SK-N-SH (cell line): Measurements from ENCODE around the gene PDE4C. TPM values are rescaled to one million over a fixed set of nuclear protein-coding genes. Genes with fewer than 3 reads are reported as not detected.

ENCODE experiments used
- CTCF ChIA-PET: fragments of 300-600, 350-600 bp; formaldehyde crosslinking; extraction: SDS; loops from one replicate; lab custom pipeline; 2021; lab: Yijun Ruan, JAX
- POLR2A ChIA-PET: fragments of 350-600 bp; sonication (Branson Sonifier 250); formaldehyde crosslinking; extraction: SDS; loops from one replicate; lab custom pipeline; 2020; ENCODE audit warnings: antibody characterized with exemption, inconsistent platforms; lab: Yijun Ruan, JAX
- DNase-seq: peaks from one replicate; pipeline ENCODE4 v3.0.0; 2012
- H2AFZ ChIP-seq: fragments of 200-600 bp; sonication (generic); 2 replicates; pipeline ENCODE4 v1.8.1; 2016; ENCODE audit warnings: antibody characterized with exemption, mild to moderate bottlenecking, low read depth
- H3F3A ChIP-seq: fragments of 200-600 bp; sonication (generic); replicated peaks from 2 replicates; pipeline ENCODE3; 2016; ENCODE audit warnings: antibody characterized with exemption, mild to moderate bottlenecking; ENCODE audit not compliant: insufficient read depth
- H3K27ac ChIP-seq, 2 experiments: fragments of 200-500 bp in 1 of 2; fragments of 200-600 bp in 1 of 2; sonication (Bioruptor generic) in 1 of 2; sonication (generic), shearing (Covaris generic) in 1 of 2; 2 replicates each; pipeline versions ENCODE4 v1.5.1 to v1.6.1; 2014 to 2016; ENCODE audit warnings: low read depth in 2 of 2, inconsistent platforms in 1 of 2, low read length in 1 of 2, mild to moderate bottlenecking in 1 of 2, mixed read lengths in 1 of 2
- H3K27me3 ChIP-seq: fragments of 200-600 bp; sonication (generic), shearing (Covaris generic); 2 replicates; pipeline ENCODE4 v1.6.1; 2016; ENCODE audit warnings: mixed run types; ENCODE audit not compliant: insufficient read depth
- H3K36me3 ChIP-seq, 2 experiments: fragments of 200-500 bp in 1 of 2; fragments of 200-600 bp in 1 of 2; sonication (Bioruptor generic) in 1 of 2; sonication (generic) in 1 of 2; replicated peaks in 1 of 2; 2 replicates each; pipeline versions ENCODE3 to v1.5.1; 2014 to 2016; ENCODE audit warnings: low read length in 1 of 2, mild to moderate bottlenecking in 1 of 2; ENCODE audit not compliant: insufficient read depth in 2 of 2, control insufficient read depth in 1 of 2
- H3K4me1 ChIP-seq, 2 experiments: fragments of 200-500 bp in 1 of 2; fragments of 200-600 bp in 1 of 2; sonication (Bioruptor generic) in 1 of 2; sonication (generic), shearing (Covaris generic) in 1 of 2; 2 replicates each; pipeline versions ENCODE4 v1.5.1 to v1.6.1; 2014 to 2016; ENCODE audit warnings: low read depth in 1 of 2, low read length in 1 of 2, mixed run types in 1 of 2; ENCODE audit not compliant: insufficient read depth in 2 of 2, control insufficient read depth in 1 of 2
- H3K4me2 ChIP-seq: fragments of 200-600 bp; sonication (generic), shearing (Covaris generic); 2 replicates; pipeline ENCODE4 v1.6.1; 2017; ENCODE audit warnings: mixed run types
- H3K4me3 ChIP-seq, 2 experiments: fragments of 200-500 bp in 1 of 2; fragments of 200-600 bp in 1 of 2; sonication (Bioruptor generic) in 1 of 2; sonication (generic), shearing (Covaris generic) in 1 of 2; 2 replicates each; pipeline versions ENCODE4 v1.5.1 to v1.8.1; 2014 to 2016; ENCODE audit warnings: low read depth in 2 of 2, inconsistent platforms in 1 of 2, low read length in 1 of 2, mild to moderate bottlenecking in 1 of 2, mixed read lengths in 1 of 2, moderate library complexity in 1 of 2
- H3K79me2 ChIP-seq: fragments of 200-600 bp; sonication (generic); 2 replicates; pipeline ENCODE4 v1.8.1; 2017; ENCODE audit warnings: mild to moderate bottlenecking; ENCODE audit not compliant: insufficient read depth
- H3K9ac ChIP-seq: fragments of 200-600 bp; sonication (generic); 2 replicates; pipeline ENCODE4 v1.6.1; 2017; ENCODE audit warnings: mixed run types
- H3K9me2 ChIP-seq: fragments of 200-600 bp; sonication (generic); 2 replicates; pipeline ENCODE4 v1.6.1; 2017; ENCODE audit warnings: mixed run types
- H3K9me3 ChIP-seq: fragments of 200-600 bp; sonication (generic); 2 replicates; pipeline ENCODE4 v1.6.1; 2017; ENCODE audit warnings: mixed run types, mild to moderate bottlenecking, moderate library complexity
- H4K20me1 ChIP-seq: fragments of 200-600 bp; sonication (generic); 2 replicates; pipeline ENCODE4 v1.6.1; 2017; ENCODE audit warnings: mild to moderate bottlenecking, mixed run types; ENCODE audit not compliant: insufficient read depth
- CTCF ChIP-seq: fragments of 200-600 bp; sonication (generic); IDR thresholded peaks from 2 replicates; pipeline ENCODE4 v1.6.1; 2017; ENCODE audit warnings: antibody characterized with exemption, mild to moderate bottlenecking, moderate library complexity
- ELF1 ChIP-seq: IDR thresholded peaks from 2 replicates; pipeline ENCODE4 v1.4.0; 2012
- FOXM1 ChIP-seq: IDR thresholded peaks from 2 replicates; pipeline ENCODE4 v1.4.0; 2012; ENCODE audit warnings: low read depth, mild to moderate bottlenecking
- GABPA ChIP-seq: IDR thresholded peaks from 2 replicates; pipeline ENCODE4 v1.4.0; 2012; ENCODE audit warnings: low read depth, mild to moderate bottlenecking
- JUND ChIP-seq: IDR thresholded peaks from 2 replicates; pipeline ENCODE4 v1.4.0; 2012
- POLR2AphosphoS5 ChIP-seq: IDR thresholded peaks from 2 replicates; pipeline ENCODE4 v1.6.1; 2012; ENCODE audit warnings: low read depth, low read length
- REST ChIP-seq: IDR thresholded peaks from 2 replicates; pipeline ENCODE4 v1.6.1; 2012; ENCODE audit warnings: mild to moderate bottlenecking, low read depth, low read length, moderate library complexity
- RXRA ChIP-seq: IDR thresholded peaks from 2 replicates; pipeline ENCODE4 v1.4.0; 2012; ENCODE audit warnings: low read depth, mild to moderate bottlenecking, borderline replicate concordance
- SIN3A ChIP-seq: IDR thresholded peaks from 2 replicates; pipeline ENCODE4 v1.6.1; 2012; ENCODE audit warnings: low read depth, mild to moderate bottlenecking, low read length, moderate library complexity, borderline replicate concordance
- TAF1 ChIP-seq: IDR thresholded peaks from 2 replicates; pipeline ENCODE4 v1.6.1; 2012; ENCODE audit warnings: low read depth, mild to moderate bottlenecking, low read length, moderate library complexity, borderline replicate concordance
- TEAD4 ChIP-seq: IDR thresholded peaks from 2 replicates; pipeline ENCODE4 v1.4.0; 2012; ENCODE audit warnings: mild to moderate bottlenecking, borderline replicate concordance; ENCODE audit not compliant: insufficient read depth
- USF1 ChIP-seq: IDR thresholded peaks from 2 replicates; pipeline ENCODE4 v1.4.0; 2012; ENCODE audit warnings: low read depth, borderline replicate concordance
- USF2 ChIP-seq: fragments of 150-350 bp; IDR thresholded peaks from 2 replicates; pipeline ENCODE4 v1.6.1; 2017; ENCODE audit warnings: antibody characterized with exemption, low read length, low read depth, borderline replicate concordance
- YY1 ChIP-seq: IDR thresholded peaks from 2 replicates; pipeline ENCODE4 v1.4.0; 2012; ENCODE audit warnings: low read depth, mild to moderate bottlenecking
- ZBTB33 ChIP-seq: IDR thresholded peaks from 2 replicates; pipeline ENCODE4 v1.4.0; 2012; ENCODE audit warnings: low read depth, borderline replicate concordance
- WGBS: methylation state at CpG from one replicate; pipeline ENCODE4 v1.1.6; 2017; ENCODE audit warnings: low lambda C conversion rate; 5-methylcytosine and 5-hydroxymethylcytosine counted together
- polyA plus RNA-seq, 3 experiments: library from polyadenylated mRNA; depleted of rRNA; stranded (reverse); fragments of >200 nt; gene quantifications; 2 replicates each; pipeline ENCODE4 v1.2.3, GENCODE V29; 2012

PDE4C gene
- polyA plus RNA-seq, 1 of the 3 experiments (the other 2 are of a cell fraction), result 0.36 TPM

GRCh38 chr19:18239303-18239702 lies 13.1 kb upstream of the PDE4C start (continued):
- no peak for TF ChIP-seq USF2

GRCh38 chr19:18234194-18234593 lies 8.0 kb upstream of the PDE4C start:
- peaks cover 0 to 11% of the 10 kb centered on the region in 2 experiments; a peak in 1 of 4 replicates for H3K4me1 ChIP-seq
- no peaks in the 10 kb centered on the region for H4K20me1 ChIP-seq
- no peak for DNase-seq
- H3K36me3 ChIP-seq, result no peaks in the 10 kb centered on the region
- WGBS, result 28% methylated on average over 4 of the region's 6 CpGs
- no peaks in the 10 kb centered on the region for H3F3A ChIP-seq
- no peaks in the 10 kb centered on the region for H3K9me3 ChIP-seq
- no peak overlapping the region for H3K4me2 ChIP-seq
- no peak overlapping the region for H3K27ac ChIP-seq
- H2AFZ ChIP-seq, result no peak overlapping the region
- no peak overlapping the region for H3K4me3 ChIP-seq
- no peaks in the 10 kb centered on the region for H3K9me2 ChIP-seq
- H3K27me3 ChIP-seq, result no peaks in the 10 kb centered on the region
- ChIA-PET POLR2A (no interaction called here), CTCF (interaction anchor here (1.5 to 4.6 kb wide), 7 partner anchors 10 to 45 kb away, joined by 5 to 82 read pairs (median 46); partner anchors contain the start of gene RAB3A)
- H3K9ac ChIP-seq, result no peak overlapping the region
- H3K79me2 ChIP-seq, result no peaks in the 10 kb centered on the region
- TF ChIP-seq USF1 (no peak), YY1 (no peak), TEAD4 (no peak), REST (no peak), POLR2AphosphoS5 (no peak), TAF1 (no peak), ZBTB33 (no peak), SIN3A (no peak), ELF1 (no peak), FOXM1 (no peak), RXRA (no peak), GABPA (no peak), CTCF (no peak), JUND (no peak)
